Trophoblast cell (in vitro differentiated cells and primary cell): ENCODE measurements around the gene UBASH3B.

Experiments used
- DNase-seq, 2 donors: peaks; one replicate each; pipeline ENCODE4 v3.0.0-alpha.2; 2016
- H2AFZ ChIP-seq: 2 replicates; pipeline ENCODE4 v1.6.1; 2013; ENCODE audit warnings: low read length, moderate library complexity, mild to moderate bottlenecking; ENCODE audit not compliant: insufficient read depth, poor library complexity
- H2AK5ac ChIP-seq: 2 replicates; pipeline ENCODE4 v1.6.1; 2013; ENCODE audit warnings: mild to moderate bottlenecking, low read length
- H2BK120ac ChIP-seq: 2 replicates; pipeline ENCODE4 v1.6.1; 2013; ENCODE audit warnings: low read length, mild to moderate bottlenecking, moderate library complexity; ENCODE audit not compliant: insufficient read depth, poor library complexity
- H2BK12ac ChIP-seq: 2 replicates; pipeline ENCODE4 v1.6.1; 2013; ENCODE audit warnings: mild to moderate bottlenecking, low read length, moderate library complexity
- H2BK5ac ChIP-seq: 2 replicates; pipeline ENCODE4 v1.6.1; 2013; ENCODE audit warnings: low read length, low read depth, moderate library complexity, mild to moderate bottlenecking; ENCODE audit not compliant: poor library complexity
- H3K14ac ChIP-seq: 2 replicates; pipeline ENCODE4 v1.6.1; 2013; ENCODE audit warnings: mild to moderate bottlenecking, low read length
- H3K18ac ChIP-seq: 2 replicates; pipeline ENCODE4 v1.6.1; 2013; ENCODE audit warnings: mild to moderate bottlenecking, low read length
- H3K23ac ChIP-seq: 2 replicates; pipeline ENCODE4 v1.6.1; 2013; ENCODE audit warnings: low read length
- H3K27ac ChIP-seq: 2 replicates; pipeline ENCODE4 v1.5.1; 2013; ENCODE audit warnings: low read depth, mild to moderate bottlenecking, inconsistent platforms, low read length, moderate library complexity
- H3K27me3 ChIP-seq: 2 replicates; pipeline ENCODE4 v1.6.1; 2013; ENCODE audit warnings: inconsistent platforms, mild to moderate bottlenecking, low read length, moderate library complexity; ENCODE audit not compliant: insufficient read depth
- H3K36me3 ChIP-seq, 2 experiments: 1 replicate in 1 of 2; 2 replicates in 1 of 2; pipeline ENCODE4 v1.6.1; 2013; ENCODE audit warnings: low read length in 2 of 2, mild to moderate bottlenecking in 2 of 2, moderate library complexity in 1 of 2; ENCODE audit not compliant: insufficient read depth in 2 of 2, control insufficient read depth in 1 of 2
- H3K4ac ChIP-seq: 2 replicates; pipeline ENCODE4 v1.6.1; 2013; ENCODE audit warnings: low read depth, mild to moderate bottlenecking, low read length, moderate library complexity
- H3K4me1 ChIP-seq, 2 experiments: 1 replicate in 1 of 2; 2 replicates in 1 of 2; pipeline ENCODE4 v1.6.1; 2013; ENCODE audit warnings: low read length in 2 of 2, mild to moderate bottlenecking in 2 of 2, moderate library complexity in 1 of 2; ENCODE audit not compliant: insufficient read depth in 2 of 2, control insufficient read depth in 1 of 2
- H3K4me2 ChIP-seq: 2 replicates; pipeline ENCODE4 v1.6.1; 2013; ENCODE audit warnings: inconsistent platforms, mild to moderate bottlenecking, low read length, moderate library complexity
- H3K4me3 ChIP-seq: 2 replicates; pipeline ENCODE4 v1.5.1; 2013; ENCODE audit warnings: mild to moderate bottlenecking, low read depth, low read length, inconsistent platforms
- H3K79me1 ChIP-seq: one replicate; pipeline ENCODE4 v1.6.1; 2013; ENCODE audit warnings: low read length
- H3K79me2 ChIP-seq: 2 replicates; pipeline ENCODE4 v1.6.1; 2013; ENCODE audit warnings: low read length, mild to moderate bottlenecking; ENCODE audit not compliant: control insufficient read depth, insufficient read depth, poor library complexity
- H3K9ac ChIP-seq: 2 replicates; pipeline ENCODE4 v1.6.1; 2013; ENCODE audit warnings: mild to moderate bottlenecking, low read length
- H3K9me3 ChIP-seq: 2 replicates; pipeline ENCODE4 v1.6.1; 2013; ENCODE audit warnings: low read depth, mild to moderate bottlenecking, control low read depth, inconsistent platforms, low read length; ENCODE audit not compliant: insufficient read depth
- H4K12ac ChIP-seq: 2 replicates; pipeline ENCODE4 v1.6.1; 2013; ENCODE audit warnings: low read depth, mild to moderate bottlenecking, low read length, moderate library complexity
- H4K8ac ChIP-seq: 2 replicates; pipeline ENCODE4 v1.6.1; 2013; ENCODE audit warnings: low read depth, mild to moderate bottlenecking, low read length, moderate library complexity
- H4K91ac ChIP-seq: one replicate; pipeline ENCODE4 v1.6.1; 2013; ENCODE audit warnings: low read depth, mild to moderate bottlenecking, low read length, moderate library complexity
- whole genome bisulfite sequencing: extraction: QIAGEN DNeasy Blood & Tissue Kit; methylation state at CpG from one replicate; pipeline ENCODE4 v1.1.7; 2013; ENCODE audit warnings: missing lambda C conversion rate; ENCODE audit not compliant: insufficient read length, insufficient coverage; ENCODE audit errors: extremely low coverage; 5-methylcytosine and 5-hydroxymethylcytosine counted together

UBASH3B gene

GRCh38 chr11:122795307-122795706, 139.8 kb downstream of the UBASH3B start:
- Histone ChIP-seq H3K79me2 (no peaks in the 10 kb centered on the region), H3K14ac (no peak overlapping the region), H3K18ac (no peak overlapping the region), H2BK120ac (no peak overlapping the region), H3K9me3 (no peaks in the 10 kb centered on the region), H3K4ac (no peak overlapping the region), H3K4me2 (no peak overlapping the region), H3K27me3 (no peaks in the 10 kb centered on the region), H2AFZ (no peak overlapping the region), H4K12ac (no peak overlapping the region), H4K8ac (no peak overlapping the region), H3K9ac (no peak overlapping the region), H2AK5ac (no peak overlapping the region), H3K36me3 (peaks cover 22 to 46% of the 10 kb centered on the region in 2 experiments), H2BK5ac (no peak overlapping the region), H4K91ac (no peak overlapping the region), H3K79me1 (no peaks in the 10 kb centered on the region), H3K23ac (no peak overlapping the region), H3K4me1 (peaks cover 3 to 6% of the 10 kb centered on the region in 2 experiments), H3K4me3 (no peak overlapping the region), H2BK12ac (no peak overlapping the region), H3K27ac (no peak overlapping the region)
- no peak for DNase-seq
- no CpG with 5 or more reads among the region's 5 CpGs for WGBS

DNA sequence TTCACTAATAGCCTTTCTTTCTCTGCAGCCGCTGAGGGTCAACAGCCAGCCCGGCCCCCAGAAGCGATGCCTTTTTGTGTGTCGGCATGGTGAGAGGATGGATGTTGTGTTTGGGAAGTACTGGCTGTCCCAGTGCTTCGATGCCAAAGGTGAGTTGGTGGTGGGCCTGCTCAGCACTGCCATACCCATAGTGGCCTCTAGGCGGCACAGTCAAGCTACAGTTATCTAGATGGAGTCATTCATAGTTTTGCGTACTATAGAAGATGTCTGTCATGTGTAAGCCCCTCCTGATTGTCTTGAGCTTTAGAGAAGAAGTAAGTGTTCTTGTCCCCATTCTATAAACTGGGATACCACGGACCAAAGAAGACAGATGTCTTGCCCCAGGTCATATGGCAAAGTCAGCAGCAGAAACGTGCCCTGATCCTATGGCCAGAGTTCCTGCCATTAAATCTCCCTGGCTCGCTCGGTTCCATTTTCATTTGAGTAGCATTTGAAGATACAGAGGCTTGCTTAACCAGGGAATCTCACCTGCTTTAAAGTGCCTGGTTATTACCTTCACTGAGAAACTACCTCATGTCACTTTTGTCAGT, 140.7 kb downstream of the UBASH3B start:
- WGBS, result no CpG with 5 or more reads among the region's 11 CpGs
- Histone ChIP-seq H3K23ac (no peak overlapping the region), H3K9ac (no peak overlapping the region), H3K18ac (no peak overlapping the region), H2BK12ac (no peak overlapping the region), H4K91ac (no peak overlapping the region), H3K27ac (no peak overlapping the region), H3K27me3 (no peaks in the 10 kb centered on the region), H3K36me3 (peaks cover 28 to 47% of the 10 kb centered on the region in 2 experiments), H3K4ac (no peak overlapping the region), H4K12ac (no peak overlapping the region), H3K4me1 (peaks cover 3 to 6% of the 10 kb centered on the region in 2 experiments), H2AK5ac (no peak overlapping the region), H4K8ac (no peak overlapping the region), H3K4me3 (no peak overlapping the region), H2AFZ (no peak overlapping the region), H3K79me2 (no peaks in the 10 kb centered on the region), H2BK120ac (no peak overlapping the region), H2BK5ac (no peak overlapping the region), H3K79me1 (no peaks in the 10 kb centered on the region), H3K14ac (no peak overlapping the region), H3K4me2 (no peak overlapping the region), H3K9me3 (no peaks in the 10 kb centered on the region)
- peak; percentile 56 to 80 for DNase-seq

DNA sequence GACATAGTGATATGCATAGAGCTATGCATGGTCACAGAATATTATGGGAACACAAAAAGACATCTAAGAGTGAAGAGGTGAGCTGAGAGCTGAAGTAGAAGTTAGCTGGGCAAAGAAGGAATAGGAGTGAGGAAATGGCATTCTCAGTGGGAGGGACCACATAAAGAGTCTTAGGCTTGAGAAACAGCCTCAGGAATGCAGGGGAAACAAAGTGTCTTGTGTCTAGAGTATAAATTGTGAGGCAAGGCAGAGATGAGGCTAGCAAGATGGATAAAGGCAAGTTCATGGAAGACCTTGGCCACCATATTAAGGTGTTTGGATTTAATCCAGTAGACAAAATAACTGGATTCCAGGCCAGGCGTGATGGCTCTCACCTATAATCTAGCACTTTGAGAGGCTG, 142.1 kb downstream of the UBASH3B start:
- Histone ChIP-seq H3K36me3 (peaks cover 30 to 52% of the 10 kb centered on the region in 2 experiments), H2BK12ac (no peak overlapping the region), H2BK5ac (no peak overlapping the region), H3K9me3 (no peaks in the 10 kb centered on the region), H3K18ac (no peak overlapping the region), H3K27ac (no peak overlapping the region), H2AK5ac (no peak overlapping the region), H3K79me1 (no peaks in the 10 kb centered on the region), H3K4me3 (no peak overlapping the region), H3K23ac (no peak overlapping the region), H4K8ac (no peak overlapping the region), H4K91ac (no peak overlapping the region), H3K14ac (no peak overlapping the region), H2BK120ac (no peak overlapping the region), H3K9ac (no peak overlapping the region), H3K27me3 (no peaks in the 10 kb centered on the region), H2AFZ (no peak overlapping the region), H3K4me2 (no peak overlapping the region), H3K79me2 (no peaks in the 10 kb centered on the region), H3K4ac (no peak overlapping the region), H4K12ac (no peak overlapping the region), H3K4me1 (peaks cover under 1% of the 10 kb centered on the region in 2 experiments)
- no peak for DNase-seq
- WGBS, result no CpG with 5 or more reads among the region's 1 CpG

DNA sequence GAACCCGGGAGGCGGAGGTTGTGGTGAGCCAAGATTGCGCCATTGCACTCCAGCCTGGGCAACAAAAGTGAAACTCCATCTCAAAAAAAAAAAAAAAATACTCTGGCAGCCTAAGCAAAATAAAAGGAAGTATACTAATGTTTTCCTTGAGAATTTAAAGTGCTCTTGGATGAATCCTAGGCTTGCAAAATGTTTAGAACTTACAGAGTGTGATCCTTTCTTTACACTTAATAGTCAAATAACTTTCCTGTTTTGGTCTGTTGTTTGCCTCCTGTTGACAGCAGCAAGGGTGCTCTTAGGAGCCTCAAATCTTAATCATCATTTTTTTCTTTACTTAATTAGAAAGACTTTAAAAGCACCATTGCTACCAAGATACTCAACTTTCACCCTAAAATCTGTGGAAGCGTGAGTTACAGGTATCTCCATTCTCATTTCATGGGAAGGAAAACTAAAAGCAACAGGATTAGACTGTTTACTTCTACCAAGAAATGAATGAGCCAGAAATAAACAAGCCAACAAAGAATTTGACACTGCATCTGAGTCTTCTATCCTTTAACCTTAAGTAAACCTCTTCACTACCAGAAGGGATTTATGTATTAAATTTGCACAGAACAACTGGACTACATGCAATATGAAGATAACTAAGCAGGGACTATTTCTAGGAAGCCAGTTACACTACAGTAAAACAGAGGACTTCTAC, 144.0 kb downstream of the UBASH3B start:
- H2AK5ac ChIP-seq, result no peak overlapping the region
- no peak overlapping the region for H3K4ac ChIP-seq
- H2BK5ac ChIP-seq, result no peak overlapping the region
- no peaks in the 10 kb centered on the region for H3K79me2 ChIP-seq
- peaks cover 26 to 51% of the 10 kb centered on the region in 2 experiments for H3K36me3 ChIP-seq
- no peak overlapping the region for H2AFZ ChIP-seq
- H4K91ac ChIP-seq, result no peak overlapping the region
- H3K9ac ChIP-seq, result no peak overlapping the region
- H2BK12ac ChIP-seq, result no peak overlapping the region
- peaks cover 16 to 20% of the 10 kb centered on the region in 2 experiments for H3K4me1 ChIP-seq
- DNase-seq, result no peak
- no peak overlapping the region for H2BK120ac ChIP-seq
- no peak overlapping the region for H3K18ac ChIP-seq
- no peak overlapping the region for H3K27ac ChIP-seq
- H4K12ac ChIP-seq, result no peak overlapping the region
- peaks cover 10% of the 10 kb centered on the region for H3K79me1 ChIP-seq
- WGBS, result no CpG with 5 or more reads among the region's 4 CpGs
- no peaks in the 10 kb centered on the region for H3K9me3 ChIP-seq
- no peak overlapping the region for H4K8ac ChIP-seq
- H3K23ac ChIP-seq, result no peak overlapping the region
- H3K4me2 ChIP-seq, result no peak overlapping the region
- H3K14ac ChIP-seq, result no peak overlapping the region
- H3K4me3 ChIP-seq, result no peak overlapping the region
- no peaks in the 10 kb centered on the region for H3K27me3 ChIP-seq
